Vagina (tissue), 2 donors: ENCODE measurements around the gene SLC12A8. TPM values are rescaled to one million over a fixed set of nuclear protein-coding genes. Genes with fewer than 3 reads are reported as not detected.

ENCODE experiments used
- DNase-seq, 2 donors: peaks; one replicate each; pipeline ENCODE4 v3.0.0-alpha.2; 2017; ENCODE audit errors: extremely low spot score in 2 of 2
- H3K27ac ChIP-seq: fragments of 200-600 bp; sonication (generic); one replicate; pipeline ENCODE4 v1.5.1; 2019
- H3K27me3 ChIP-seq: fragments of 200-600 bp; sonication (generic); one replicate; pipeline ENCODE4 v1.5.1; 2019
- H3K36me3 ChIP-seq, 2 donors: fragments of 200-600 bp; sonication (generic); one replicate each; pipeline ENCODE4 v1.5.1; 2017 to 2019
- H3K4me1 ChIP-seq: fragments of 200-600 bp; sonication (generic); one replicate; pipeline ENCODE4 v1.5.1; 2019
- H3K4me3 ChIP-seq, 2 donors: fragments of 200-600 bp; sonication (generic); 1 replicate in 1 of 2; 2 replicates in 1 of 2; pipeline ENCODE4 v1.5.1; 2016 to 2019
- H3K9me3 ChIP-seq: fragments of 200-600 bp; sonication (generic); one replicate; pipeline ENCODE4 v1.5.1; 2019
- CTCF ChIP-seq, 3 experiments: fragments of 450-650 bp in 2 of 3; fragments of 200-600 bp in 1 of 3; sonication (generic) in 1 of 3; IDR thresholded peaks; one replicate each; pipeline ENCODE4 v1.5.1; 2017 to 2019; ENCODE audit warnings: antibody characterized with exemption in 3 of 3, mild to moderate bottlenecking in 2 of 3, moderate library complexity in 2 of 3
- POLR2A ChIP-seq, 2 donors: fragments of 450-650 bp; IDR thresholded peaks; one replicate each; pipeline ENCODE4 v1.6.1; 2017; ENCODE audit warnings: antibody characterized with exemption in 2 of 2, mild to moderate bottlenecking in 2 of 2, moderate library complexity in 2 of 2
- POLR2AphosphoS5 ChIP-seq, 2 donors: sonication (generic); formaldehyde crosslinking; IDR thresholded peaks; one replicate each; pipeline ENCODE4 v1.9.0; 2017; ENCODE audit warnings: antibody characterized with exemption in 2 of 2, mild to moderate bottlenecking in 2 of 2, low read depth in 1 of 2; ENCODE audit not compliant: insufficient read depth in 1 of 2
- intact Hi-C: fragments of 100-400 bp; cut with DNase I; formaldehyde crosslinking; loops from one replicate; pipeline ENCODE4 v1.15.1; 2023
- total RNA-seq: library from RNA; depleted of rRNA; stranded (reverse); fragments of >200 nt; gene quantifications from one replicate; pipeline ENCODE4 v1.2.3, GENCODE V29; 2016

The SLC12A8 gene
- total RNA-seq, 1 donor from 2014 or later: 6.1 TPM

GRCh38 chr3:125118600-125118999, 93.9 kb downstream of the SLC12A8 start:
- Histone ChIP-seq H3K27me3 (no peaks in the 10 kb centered on the region), H3K27ac (no peak overlapping the region), H3K4me3 (no peak overlapping the region), H3K9me3 (no peaks in the 10 kb centered on the region), H3K4me1 (peaks cover 34% of the 10 kb centered on the region), H3K36me3 (no peaks in the 10 kb centered on the region)
- TF ChIP-seq POLR2A (IDR thresholded peaks at IDR 0.05): no peak
- no peak for TF ChIP-seq CTCF (IDR thresholded peaks at IDR 0.05)
- no peak for TF ChIP-seq POLR2AphosphoS5 (IDR thresholded peaks at IDR 0.05; ENCODE audit: insufficient read depth in 1 of 2, low read depth in 1 of 2)
- intact Hi-C loops: no loop called here
- DNase-seq: peak in 1 of 2 donors; percentile 90

- H3K9me3 ChIP-seq: no peaks in the 10 kb centered on the region
- H3K4me3 ChIP-seq: no peak overlapping the region
- H3K27ac ChIP-seq: no peak overlapping the region
- H3K4me1 ChIP-seq: peaks cover 34% of the 10 kb centered on the region
- H3K27me3 ChIP-seq: no peaks in the 10 kb centered on the region
- DNase-seq: no peak
- TF ChIP-seq CTCF (IDR thresholded peaks at IDR 0.05) (no peak), POLR2AphosphoS5 (IDR thresholded peaks at IDR 0.05; ENCODE audit: insufficient read depth in 1 of 2, low read depth in 1 of 2) (no peak), POLR2A (IDR thresholded peaks at IDR 0.05) (no peak)
- H3K36me3 ChIP-seq: no peaks in the 10 kb centered on the region
- intact Hi-C loops: no loop called here
Measured at GRCh38 chr3:125117631-125118191, 94.8 kb downstream of the SLC12A8 start.

- Histone ChIP-seq H3K4me1 (peaks cover 34% of the 10 kb centered on the region), H3K9me3 (no peaks in the 10 kb centered on the region), H3K4me3 (no peak overlapping the region), H3K36me3 (no peaks in the 10 kb centered on the region), H3K27me3 (no peaks in the 10 kb centered on the region), H3K27ac (peak overlapping the region; percentile 69)
- no peak for TF ChIP-seq CTCF (IDR thresholded peaks at IDR 0.05)
- TF ChIP-seq POLR2A (IDR thresholded peaks at IDR 0.05): no peak
- peak in 1 of 2 donors; percentile 36 for TF ChIP-seq POLR2AphosphoS5 (IDR thresholded peaks at IDR 0.05; ENCODE audit: insufficient read depth in 1 of 2, low read depth in 1 of 2)
- intact Hi-C loops: no loop called here
- no peak for DNase-seq
Measured at GRCh38 chr3:125116311-125117080, 96.1 kb downstream of the SLC12A8 start.

- intact Hi-C loops: no loop called here
- TF ChIP-seq POLR2A (IDR thresholded peaks at IDR 0.05) (no peak), CTCF (IDR thresholded peaks at IDR 0.05) (no peak), POLR2AphosphoS5 (IDR thresholded peaks at IDR 0.05; ENCODE audit: insufficient read depth in 1 of 2, low read depth in 1 of 2) (no peak)
Measured at GRCh38 chr3:125115640-125116039, 96.9 kb downstream of the SLC12A8 start.

GRCh38 chr3:125112981-125113380, 99.6 kb downstream of the SLC12A8 start:
- H3K27me3 ChIP-seq: no peaks in the 10 kb centered on the region

More at GRCh38 chr3:125115640-125116039, 96.9 kb downstream of the SLC12A8 start:
- Histone ChIP-seq H3K4me1 (peaks cover 38% of the 10 kb centered on the region), H3K27me3 (no peaks in the 10 kb centered on the region), H3K9me3 (no peaks in the 10 kb centered on the region), H3K36me3 (no peaks in the 10 kb centered on the region), H3K27ac (peak overlapping the region; percentile 69), H3K4me3 (no peak overlapping the region)
- no peak for DNase-seq

More at GRCh38 chr3:125112981-125113380, 99.6 kb downstream of the SLC12A8 start:
- H3K9me3 ChIP-seq: no peaks in the 10 kb centered on the region
- TF ChIP-seq POLR2AphosphoS5 (IDR thresholded peaks at IDR 0.05; ENCODE audit: insufficient read depth in 1 of 2, low read depth in 1 of 2): no peak
- TF ChIP-seq POLR2A (IDR thresholded peaks at IDR 0.05): no peak
- no peak for TF ChIP-seq CTCF (IDR thresholded peaks at IDR 0.05)
- DNase-seq: no peak
- intact Hi-C loops: no loop called here
- H3K36me3 ChIP-seq: no peaks in the 10 kb centered on the region
- H3K4me1 ChIP-seq: peaks cover 60% of the 10 kb centered on the region
- H3K27ac ChIP-seq: no peak overlapping the region
- H3K4me3 ChIP-seq: no peak overlapping the region
